ENCODE data around the gene AP2B1.

AP2B1 gene

DNA sequence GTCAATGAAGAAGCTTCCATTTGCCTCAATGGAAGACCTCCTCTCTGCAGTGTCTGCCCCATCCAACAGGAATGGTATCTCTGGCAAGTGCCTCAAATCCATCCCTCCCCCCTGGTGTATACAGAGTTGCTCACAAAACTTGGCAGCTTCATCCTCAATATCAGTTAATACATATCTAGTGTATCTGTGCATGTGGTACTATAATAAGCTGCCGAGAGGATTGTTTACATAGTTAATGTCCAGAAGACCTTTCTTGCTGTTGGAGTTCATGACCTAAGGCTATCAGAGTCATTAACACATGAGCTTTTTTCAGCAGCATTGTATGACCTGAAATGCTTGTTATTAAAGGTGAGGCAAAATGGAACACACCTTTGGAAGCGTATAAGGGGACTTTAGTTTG, 130.4 kb downstream of the AP2B1 start:
- TF ChIP-seq, protein P1, sequence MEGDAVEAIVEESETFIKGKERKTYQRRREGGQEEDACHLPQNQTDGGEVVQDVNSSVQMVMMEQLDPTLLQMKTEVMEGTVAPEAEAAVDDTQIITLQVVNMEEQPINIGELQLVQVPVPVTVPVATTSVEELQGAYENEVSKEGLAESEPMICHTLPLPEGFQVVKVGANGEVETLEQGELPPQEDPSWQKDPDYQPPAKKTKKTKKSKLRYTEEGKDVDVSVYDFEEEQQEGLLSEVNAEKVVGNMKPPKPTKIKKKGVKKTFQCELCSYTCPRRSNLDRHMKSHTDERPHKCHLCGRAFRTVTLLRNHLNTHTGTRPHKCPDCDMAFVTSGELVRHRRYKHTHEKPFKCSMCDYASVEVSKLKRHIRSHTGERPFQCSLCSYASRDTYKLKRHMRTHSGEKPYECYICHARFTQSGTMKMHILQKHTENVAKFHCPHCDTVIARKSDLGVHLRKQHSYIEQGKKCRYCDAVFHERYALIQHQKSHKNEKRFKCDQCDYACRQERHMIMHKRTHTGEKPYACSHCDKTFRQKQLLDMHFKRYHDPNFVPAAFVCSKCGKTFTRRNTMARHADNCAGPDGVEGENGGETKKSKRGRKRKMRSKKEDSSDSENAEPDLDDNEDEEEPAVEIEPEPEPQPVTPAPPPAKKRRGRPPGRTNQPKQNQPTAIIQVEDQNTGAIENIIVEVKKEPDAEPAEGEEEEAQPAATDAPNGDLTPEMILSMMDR (conservative IDR thresholded peaks at IDR 0.05): no peak
- TF ChIP-seq ZFX (IDR thresholded peaks at IDR 0.05): no peak
- no peak overlapping the region; the same call in 1 of the 2 replicates for H3K27ac ChIP-seq

DNA sequence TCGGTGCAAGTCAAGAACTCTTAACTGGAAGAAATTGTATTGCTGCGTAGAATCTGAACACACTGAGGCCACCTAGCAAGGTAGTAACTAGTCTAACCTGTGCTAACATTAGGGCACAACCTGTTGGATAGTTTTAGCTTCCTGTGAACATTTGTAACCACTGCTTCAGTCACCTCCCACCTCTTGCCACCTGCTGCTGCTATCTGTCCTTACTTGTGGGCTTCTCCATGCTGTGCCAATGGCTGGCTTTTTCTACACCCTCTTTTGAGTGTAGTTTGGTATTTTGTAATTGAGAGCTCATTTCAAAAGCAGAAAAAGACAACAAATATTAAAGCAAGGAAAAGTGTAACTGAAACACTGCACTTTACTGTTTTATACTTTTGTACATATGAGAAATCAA, 136.6 kb downstream of the AP2B1 start:
- no peak overlapping the region for H3K27ac ChIP-seq
- TF ChIP-seq ZFX (IDR thresholded peaks at IDR 0.05): no peak
- TF ChIP-seq, protein P1 (conservative IDR thresholded peaks at IDR 0.05): no peak

DNA sequence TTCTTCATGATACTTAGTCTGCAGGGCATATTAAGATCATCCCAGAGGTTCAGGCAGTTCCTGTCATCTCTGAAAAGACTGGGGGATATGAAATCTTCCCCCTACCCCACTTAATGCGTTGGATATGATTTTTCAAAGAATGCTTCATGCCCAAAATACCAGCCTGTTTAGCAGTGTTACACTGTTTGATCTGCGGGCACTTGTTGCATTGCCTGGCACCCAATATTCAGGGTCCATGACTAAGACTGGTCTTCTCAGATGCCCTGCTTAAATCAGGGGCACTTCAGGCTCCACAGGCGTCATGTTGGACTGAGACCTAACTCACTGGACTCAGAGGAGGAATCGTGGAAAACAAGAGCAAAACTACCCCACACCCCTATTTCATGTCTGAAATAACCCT, 137.9 kb downstream of the AP2B1 start:
- TF ChIP-seq, protein P1 (conservative IDR thresholded peaks at IDR 0.05): no peak
- no peak for TF ChIP-seq ZFX (IDR thresholded peaks at IDR 0.05)

DNA sequence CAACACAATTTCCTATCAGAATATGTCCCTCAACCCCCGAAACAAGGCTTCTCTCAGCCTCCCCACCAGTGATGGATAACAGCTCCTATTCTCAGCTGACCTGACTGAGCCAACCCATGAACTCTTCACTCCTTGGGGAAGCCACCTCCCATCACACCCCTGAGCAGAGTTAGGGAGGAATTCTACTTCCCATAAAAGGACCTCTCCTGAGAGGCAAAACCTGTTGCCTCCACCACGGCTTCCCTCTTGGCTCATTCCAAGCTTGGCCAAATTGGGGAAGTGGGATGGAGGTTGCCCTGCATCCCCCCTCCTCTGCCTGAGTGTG, 138.6 kb downstream of the AP2B1 start:
- no peak overlapping the region for H3K27ac ChIP-seq
- TF ChIP-seq, protein P1 (conservative IDR thresholded peaks at IDR 0.05): no peak
- no peak for TF ChIP-seq ZFX (IDR thresholded peaks at IDR 0.05)

More for the DNA sequence above, 137.9 kb downstream of the AP2B1 start:
- no peak overlapping the region for H3K27ac ChIP-seq

DNA sequence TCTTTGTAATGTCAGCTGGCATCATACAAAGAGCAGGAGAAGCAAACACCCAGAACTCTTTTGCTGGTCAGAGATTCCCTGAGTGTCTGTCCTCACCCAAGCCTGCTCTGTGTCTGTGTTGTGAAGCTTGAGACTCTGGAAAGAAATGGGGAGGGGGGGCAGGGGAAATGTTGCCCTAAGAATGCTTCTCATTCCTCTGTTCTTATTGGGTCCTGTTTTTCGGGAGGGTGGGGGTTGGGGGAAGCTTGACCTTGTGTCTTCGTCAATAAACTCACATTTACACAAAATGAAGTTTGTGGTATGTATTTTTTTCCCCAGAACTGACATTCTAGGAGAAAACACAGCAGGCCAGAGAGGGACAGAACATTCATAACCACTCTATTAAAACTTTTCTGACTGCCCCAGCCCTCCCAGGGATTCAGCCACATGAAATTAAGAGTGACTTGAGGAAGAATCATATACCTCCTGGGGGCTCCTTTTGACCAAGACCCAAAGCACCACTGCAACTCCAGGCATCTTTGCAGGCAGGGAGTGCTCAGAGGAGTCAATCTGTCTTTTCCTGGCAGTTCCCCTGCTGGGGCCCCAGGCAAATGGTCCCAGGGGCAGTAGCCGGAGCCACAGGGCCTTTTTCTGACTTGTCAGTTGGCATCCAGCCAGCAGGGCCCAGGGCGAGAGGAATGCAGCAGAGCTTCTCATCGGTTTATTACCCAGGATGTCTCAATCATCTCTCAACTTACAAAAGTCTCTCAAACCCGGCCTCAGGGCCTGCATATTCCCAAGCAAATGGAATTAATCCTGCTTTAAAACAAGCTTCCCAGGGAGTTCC, 139.2 kb downstream of the AP2B1 start:
- H3K27ac ChIP-seq: no peak overlapping the region
- no peak for TF ChIP-seq ZFX (IDR thresholded peaks at IDR 0.05)
- TF ChIP-seq, protein P1 (conservative IDR thresholded peaks at IDR 0.05): no peak

DNA sequence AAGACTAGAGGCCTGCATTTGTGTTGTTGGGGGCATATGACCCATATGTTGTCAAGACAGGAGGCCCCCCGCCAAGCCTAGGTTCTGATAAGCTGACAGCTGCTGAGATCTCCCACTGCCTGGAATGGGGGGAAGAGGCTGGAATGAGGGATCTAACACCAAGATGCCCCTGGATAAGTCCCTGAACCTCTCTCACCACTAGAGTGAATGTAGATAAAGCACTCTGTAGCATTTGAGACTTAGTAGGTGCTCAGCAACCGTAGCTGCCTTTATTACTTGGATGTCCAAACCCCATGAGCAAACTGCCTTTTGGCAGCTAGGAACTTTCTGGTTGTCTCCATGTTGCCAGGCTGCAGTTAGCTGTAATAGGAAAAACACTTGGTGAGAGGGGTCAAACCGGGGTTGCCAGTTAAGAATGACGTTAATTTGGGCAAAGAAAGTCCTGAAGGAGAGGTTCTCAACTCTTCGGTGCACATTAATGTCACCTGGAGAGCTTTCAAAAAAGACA, 139.9 kb downstream of the AP2B1 start:
- TF ChIP-seq, protein P1 (conservative IDR thresholded peaks at IDR 0.05): no peak
- no peak for TF ChIP-seq ZFX (IDR thresholded peaks at IDR 0.05)
- no peak overlapping the region for H3K27ac ChIP-seq

DNA sequence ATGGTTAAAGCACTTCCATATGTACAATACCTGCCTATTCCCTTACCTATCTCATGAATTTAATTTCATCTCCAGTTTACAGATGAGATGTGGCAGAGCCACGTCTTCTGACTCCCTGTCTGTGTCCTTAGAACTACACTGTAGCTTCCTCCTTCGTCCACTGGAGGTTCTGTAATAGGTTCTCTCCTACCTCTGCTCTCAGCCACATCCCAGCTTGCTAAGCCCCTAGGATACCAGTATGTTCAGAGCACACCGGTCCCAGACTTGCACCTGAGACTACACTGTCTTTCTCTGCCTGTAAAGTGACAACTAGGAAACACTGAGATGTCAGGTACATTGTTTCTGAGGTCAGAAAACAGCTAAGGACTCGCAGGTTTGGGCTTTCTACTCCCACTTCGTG, 140.5 kb downstream of the AP2B1 start:
- TF ChIP-seq, protein P1 (conservative IDR thresholded peaks at IDR 0.05): no peak
- TF ChIP-seq ZFX (IDR thresholded peaks at IDR 0.05): no peak
- H3K27ac ChIP-seq: no peak overlapping the region
